ENCODE data around the gene EFEMP2.

EFEMP2 gene

DNA sequence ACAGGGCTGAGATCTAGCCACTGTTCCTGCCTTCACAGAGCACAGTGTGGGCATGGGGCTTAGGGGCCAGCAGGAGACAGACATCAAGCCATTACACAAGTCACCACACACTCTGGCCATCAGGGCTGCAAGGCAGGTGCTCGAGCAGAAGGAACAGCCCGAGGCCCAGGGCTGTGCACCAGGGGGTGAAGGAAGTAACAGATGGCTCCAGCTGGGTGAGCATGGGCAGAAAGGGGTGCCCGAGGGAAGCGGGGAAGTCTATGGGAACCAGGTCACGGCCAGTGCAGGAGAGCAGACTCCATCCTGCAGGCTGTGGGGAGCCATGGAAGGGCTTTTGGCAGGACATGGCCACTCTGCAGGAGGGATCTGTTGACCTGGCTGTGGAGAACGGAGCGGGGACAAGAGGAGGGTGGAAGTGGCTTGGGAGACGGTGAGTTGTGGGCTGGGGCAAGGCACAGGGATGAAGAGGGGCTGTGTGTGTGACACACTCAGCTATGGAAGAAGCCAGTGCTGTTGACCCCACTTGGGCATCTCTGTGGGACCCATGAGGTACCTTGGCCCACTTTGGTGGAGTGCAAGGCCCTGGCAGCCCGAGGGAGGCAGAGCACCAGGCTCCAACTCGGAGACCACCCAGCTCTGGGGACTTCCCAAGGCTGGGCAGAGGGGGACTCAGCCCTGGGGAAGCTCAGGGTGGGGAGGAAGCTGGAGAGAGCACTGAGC, 42.7 kb upstream of the EFEMP2 start:
- TF ChIP-seq JUND (IDR thresholded peaks at IDR 0.05; ENCODE audit: low read depth) = no peak
- in situ Hi-C loops (cut with HindIII; ENCODE audit: low pct_unique_long_range_greater_than_20kb, low sequenced_read_pairs) = no loop called here
- DNase-seq (ENCODE audit: low read depth in 1 of 2, low spot score in 1 of 2) = no peak

DNA sequence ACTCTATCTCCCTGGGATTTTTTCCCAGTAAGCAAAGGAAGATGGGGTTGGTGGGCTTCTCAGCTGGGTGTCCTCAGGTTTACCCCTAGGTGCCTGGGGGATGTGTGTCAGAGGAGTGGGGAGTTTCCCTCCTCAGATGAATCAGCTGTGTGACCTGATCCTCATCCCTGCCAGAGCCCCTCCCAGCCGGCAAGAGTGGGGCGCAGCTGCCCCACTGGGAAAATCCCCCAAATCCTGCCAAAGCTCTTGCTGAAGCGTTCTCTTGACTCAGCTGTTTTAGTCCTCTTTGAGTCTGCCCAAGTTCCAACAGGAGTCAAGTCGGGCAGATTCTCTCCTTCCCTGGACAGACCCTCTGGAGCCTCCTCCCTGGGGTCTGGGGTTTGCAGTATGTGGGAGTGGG, 40.2 kb upstream of the EFEMP2 start:
- in situ Hi-C loops (cut with HindIII; ENCODE audit: low pct_unique_long_range_greater_than_20kb, low sequenced_read_pairs) = no loop called here
- no peak for DNase-seq (ENCODE audit: low read depth in 1 of 2, low spot score in 1 of 2)
- TF ChIP-seq JUND (IDR thresholded peaks at IDR 0.05; ENCODE audit: low read depth) = no peak

DNA sequence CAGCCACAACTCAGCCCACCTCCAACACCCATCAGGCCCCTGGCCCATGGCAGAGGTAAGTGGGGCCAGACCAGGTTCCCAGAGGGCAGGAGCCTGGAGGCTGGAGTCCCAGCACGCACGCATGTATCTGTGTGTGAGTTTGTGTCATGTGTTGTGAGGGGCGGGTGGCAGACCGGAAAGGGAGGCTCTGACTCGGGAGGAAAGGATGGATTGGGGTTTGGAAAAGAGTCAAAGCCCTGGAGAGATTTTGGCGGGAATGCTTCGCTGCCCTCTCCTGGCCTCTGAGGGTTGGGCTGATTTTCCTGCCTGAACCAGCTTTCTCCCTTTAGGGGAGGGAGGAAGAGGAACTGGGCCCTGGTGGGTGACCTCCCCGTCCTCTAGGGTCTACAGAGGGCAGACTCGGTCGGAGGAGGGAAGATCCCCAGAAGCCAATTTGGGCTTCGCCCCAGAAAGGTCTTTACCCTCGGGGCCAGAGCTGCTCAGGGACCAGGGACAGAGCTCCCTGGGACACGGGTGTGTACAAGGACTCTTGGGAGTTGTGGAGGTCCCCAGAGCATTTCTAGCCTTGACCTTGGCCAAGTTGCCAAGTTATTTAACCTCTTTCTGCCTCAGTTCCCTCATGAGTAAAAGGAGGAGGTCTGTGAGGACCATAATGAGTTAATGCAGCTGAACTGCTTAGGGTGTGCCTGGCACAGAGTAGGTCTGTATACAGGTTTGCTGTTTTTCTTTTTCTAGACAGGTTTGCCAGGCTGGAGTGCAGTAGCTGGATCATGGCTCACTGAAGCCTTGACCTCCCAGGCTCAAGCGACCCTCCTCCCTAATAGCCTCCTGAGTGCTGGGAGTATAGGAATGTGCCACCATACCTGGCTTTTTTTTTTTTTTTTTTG, 39.3 kb upstream of the EFEMP2 start:
- in situ Hi-C loops (cut with HindIII; ENCODE audit: low pct_unique_long_range_greater_than_20kb, low sequenced_read_pairs) = no loop called here
- TF ChIP-seq JUND (IDR thresholded peaks at IDR 0.05; ENCODE audit: low read depth) = no peak
- peak in 1 of 2 experiments; percentile 78 for DNase-seq (ENCODE audit: low read depth in 1 of 2, low spot score in 1 of 2)

DNA sequence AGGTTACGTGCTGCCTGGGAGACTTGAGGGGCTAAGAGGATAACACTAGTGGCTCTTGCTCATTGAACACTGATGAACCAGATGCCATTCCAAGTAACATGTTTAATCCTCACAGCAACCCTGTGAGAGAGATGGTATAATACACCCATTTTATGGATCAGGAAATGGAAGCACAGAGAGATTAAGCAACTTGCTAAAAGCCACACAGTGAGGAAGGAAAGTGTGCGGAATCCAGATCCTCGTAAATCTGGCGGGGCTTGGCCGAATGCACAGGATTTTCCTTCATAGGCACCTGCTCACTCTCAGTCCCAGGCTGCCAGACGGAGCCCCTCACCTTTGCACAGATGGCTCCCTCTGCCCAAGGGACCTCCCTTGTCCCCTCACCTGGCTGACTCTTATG, 35.3 kb upstream of the EFEMP2 start:
- no peak for TF ChIP-seq JUND (IDR thresholded peaks at IDR 0.05; ENCODE audit: low read depth)
- no peak for DNase-seq (ENCODE audit: low read depth in 1 of 2, low spot score in 1 of 2)
- in situ Hi-C loops (cut with HindIII; ENCODE audit: low pct_unique_long_range_greater_than_20kb, low sequenced_read_pairs) = no loop called here

DNA sequence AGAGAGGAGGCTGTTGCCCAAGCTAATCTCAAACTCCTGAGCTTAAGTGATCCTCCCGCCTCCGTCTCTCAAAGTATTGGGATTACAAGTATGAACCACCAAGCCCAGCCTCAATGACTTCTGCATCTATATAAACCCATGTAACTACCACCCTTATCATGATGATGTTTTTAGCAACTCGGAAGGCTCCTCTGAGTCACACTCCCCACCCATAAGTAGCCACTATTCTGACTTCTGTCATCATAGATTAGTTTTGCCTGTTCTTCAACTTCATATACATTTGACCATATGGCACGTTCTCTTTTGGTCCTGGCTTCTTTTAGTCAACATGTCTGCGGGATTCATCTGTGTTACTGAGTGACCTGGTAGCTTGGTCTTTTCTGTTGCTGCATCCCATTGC, 34.0 kb upstream of the EFEMP2 start:
- no peak for DNase-seq (ENCODE audit: low read depth in 1 of 2, low spot score in 1 of 2)
- TF ChIP-seq JUND (IDR thresholded peaks at IDR 0.05; ENCODE audit: low read depth) = no peak
- in situ Hi-C loops (cut with HindIII; ENCODE audit: low pct_unique_long_range_greater_than_20kb, low sequenced_read_pairs) = no loop called here

DNA sequence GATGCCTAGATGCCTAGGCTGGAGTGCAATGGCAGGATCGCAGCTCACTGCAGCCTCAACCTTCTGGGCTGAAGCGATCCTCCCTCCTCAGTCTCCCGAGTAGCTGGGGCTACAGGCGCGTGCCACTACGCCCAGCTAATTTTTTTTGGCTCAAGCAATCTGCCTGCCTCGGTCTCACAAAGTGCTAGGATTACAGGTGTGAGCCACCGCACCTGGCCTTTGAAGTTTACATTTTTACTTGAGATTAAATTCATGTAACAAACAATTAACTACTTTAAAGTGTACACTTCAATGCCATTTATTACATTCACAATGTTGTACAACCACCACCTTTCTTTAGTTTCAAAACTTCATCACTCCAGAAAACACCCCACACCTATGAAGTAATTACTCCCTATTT, 31.1 kb upstream of the EFEMP2 start:
- no peak for TF ChIP-seq JUND (IDR thresholded peaks at IDR 0.05; ENCODE audit: low read depth)
- in situ Hi-C loops (cut with HindIII; ENCODE audit: low pct_unique_long_range_greater_than_20kb, low sequenced_read_pairs) = no loop called here
- no peak for DNase-seq (ENCODE audit: low read depth in 1 of 2, low spot score in 1 of 2)

DNA sequence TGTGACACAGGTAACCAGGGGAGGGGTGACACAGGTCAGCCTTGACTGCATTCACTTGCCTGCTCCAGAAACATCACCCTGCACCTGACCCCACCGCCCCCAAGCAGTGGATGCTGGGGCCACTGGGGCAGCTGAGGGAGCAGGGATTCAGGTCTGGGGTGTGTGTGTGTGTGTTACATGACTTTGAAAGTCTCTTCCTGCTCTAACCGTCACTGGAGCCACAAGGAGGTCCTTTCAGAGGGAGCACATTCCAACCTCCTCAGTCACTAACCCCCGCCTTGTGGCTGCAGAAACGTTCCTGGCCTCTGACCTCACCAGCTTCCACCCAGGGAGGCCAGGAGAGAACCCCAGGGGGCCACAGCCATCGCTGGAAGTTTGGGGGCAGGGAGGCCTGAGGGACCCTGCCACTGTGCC, 30.5 kb upstream of the EFEMP2 start:
- no peak for TF ChIP-seq JUND (IDR thresholded peaks at IDR 0.05; ENCODE audit: low read depth)
- no peak for DNase-seq (ENCODE audit: low read depth in 1 of 2, low spot score in 1 of 2)
- in situ Hi-C loops (cut with HindIII; ENCODE audit: low pct_unique_long_range_greater_than_20kb, low sequenced_read_pairs) = no loop called here

DNA sequence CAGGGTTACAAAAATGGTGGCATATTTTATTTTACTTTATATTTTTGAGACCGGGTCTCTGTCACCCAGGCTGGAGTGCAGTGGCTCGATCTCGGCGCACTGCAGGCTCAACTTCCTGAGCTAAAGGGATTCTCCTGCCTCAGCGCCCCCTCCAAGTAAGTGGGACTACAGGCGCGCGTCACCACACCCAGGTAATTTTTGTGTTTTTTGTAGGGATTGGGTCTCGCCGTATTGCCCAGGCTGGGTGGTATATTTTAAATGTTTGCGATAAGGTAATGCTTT, 28.2 kb upstream of the EFEMP2 start:
- TF ChIP-seq JUND (IDR thresholded peaks at IDR 0.05; ENCODE audit: low read depth) = no peak
- in situ Hi-C loops (cut with HindIII; ENCODE audit: low pct_unique_long_range_greater_than_20kb, low sequenced_read_pairs) = no loop called here
- DNase-seq (ENCODE audit: low read depth in 1 of 2, low spot score in 1 of 2) = no peak

DNA sequence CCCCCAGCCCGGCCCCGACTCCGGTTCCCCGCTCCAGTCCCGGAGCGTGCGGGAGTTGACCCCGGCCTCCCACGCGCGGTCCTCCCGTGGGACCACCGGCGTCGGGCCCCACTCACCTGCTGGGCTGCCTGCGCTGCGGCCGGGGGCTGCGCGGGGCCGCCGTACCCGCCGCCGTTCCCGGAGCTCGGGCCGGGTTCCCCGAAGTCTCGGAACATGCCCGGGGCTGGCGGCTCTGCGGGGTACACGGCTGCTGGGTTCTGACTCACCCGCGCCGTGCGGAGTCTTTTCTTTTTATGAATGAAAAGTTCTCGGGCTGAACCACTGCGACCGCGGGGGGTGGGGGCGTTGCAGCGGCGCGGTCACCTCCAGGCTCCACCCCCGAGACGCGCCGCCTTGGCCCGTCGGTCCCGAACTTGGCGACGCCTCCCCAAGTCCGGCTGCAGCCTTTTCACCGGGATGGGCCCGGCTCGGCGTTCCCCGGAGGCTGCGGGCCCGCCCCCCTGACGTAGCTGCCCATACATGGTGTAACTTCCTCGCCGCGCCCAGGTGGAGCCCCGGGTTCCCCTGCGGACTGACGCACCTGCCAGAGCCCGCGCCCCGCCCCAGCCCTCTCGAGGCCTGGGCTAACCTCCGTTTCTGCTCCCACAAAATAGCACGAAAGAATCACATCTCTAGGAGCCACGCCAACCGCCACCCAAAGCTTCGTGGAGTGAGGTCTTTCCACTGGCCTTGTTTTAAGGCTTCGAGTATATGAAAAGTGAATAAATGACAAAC, 27.7 kb upstream of the EFEMP2 start, which contains the start of gene FOSL1:
Gene FOSL1 (minus strand): TSS at position 264 of the 774 bp plus-strand sequence. CDS start 49 bp downstream, at position 215.
- no peak for TF ChIP-seq JUND (IDR thresholded peaks at IDR 0.05; ENCODE audit: low read depth)
- DNase-seq (ENCODE audit: low read depth in 1 of 2, low spot score in 1 of 2) = peak; percentile 97
- in situ Hi-C loops (cut with HindIII; ENCODE audit: low pct_unique_long_range_greater_than_20kb, low sequenced_read_pairs) = no loop called here

DNA sequence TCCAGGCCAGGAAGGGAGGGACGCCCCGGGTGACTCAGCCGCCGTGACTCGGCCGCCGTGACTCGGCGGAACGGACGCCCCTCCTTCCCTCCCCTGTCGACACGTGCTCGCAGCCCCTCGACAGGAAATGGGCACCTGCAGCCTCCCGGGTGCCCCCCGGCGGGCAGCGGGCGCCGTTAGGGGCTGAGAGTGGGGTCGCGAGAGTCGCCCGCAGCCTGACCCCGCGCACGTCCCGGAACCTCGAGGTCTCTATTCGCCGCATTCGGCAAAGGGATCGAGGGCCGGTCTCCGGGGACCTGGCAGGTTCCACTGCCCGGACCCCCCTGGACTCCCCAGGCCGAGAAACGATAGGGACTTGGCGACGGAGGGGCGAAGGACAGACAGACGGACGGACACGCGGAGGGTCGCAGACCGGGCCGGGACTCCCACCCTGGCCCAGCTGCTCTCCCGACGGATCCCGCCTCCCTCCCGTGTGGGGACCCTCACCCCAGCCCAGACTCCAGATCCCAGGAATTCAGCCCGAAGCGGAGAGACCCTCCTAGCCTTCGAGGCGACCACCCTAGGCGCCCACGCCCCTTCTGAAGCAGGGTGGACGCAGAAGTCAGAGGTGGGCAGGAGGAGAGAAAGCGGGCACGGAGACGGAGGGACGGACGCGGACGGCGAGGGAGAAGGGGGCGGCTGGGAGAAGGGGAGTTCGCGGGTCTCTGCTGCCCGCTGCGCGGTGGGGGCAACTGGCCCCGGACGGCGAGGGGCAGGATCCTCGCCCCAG, 26.9 kb upstream of the EFEMP2 start:
- no peak for TF ChIP-seq JUND (IDR thresholded peaks at IDR 0.05; ENCODE audit: low read depth)
- DNase-seq (ENCODE audit: low read depth in 1 of 2, low spot score in 1 of 2) = no peak
- in situ Hi-C loops (cut with HindIII; ENCODE audit: low pct_unique_long_range_greater_than_20kb, low sequenced_read_pairs) = no loop called here

DNA sequence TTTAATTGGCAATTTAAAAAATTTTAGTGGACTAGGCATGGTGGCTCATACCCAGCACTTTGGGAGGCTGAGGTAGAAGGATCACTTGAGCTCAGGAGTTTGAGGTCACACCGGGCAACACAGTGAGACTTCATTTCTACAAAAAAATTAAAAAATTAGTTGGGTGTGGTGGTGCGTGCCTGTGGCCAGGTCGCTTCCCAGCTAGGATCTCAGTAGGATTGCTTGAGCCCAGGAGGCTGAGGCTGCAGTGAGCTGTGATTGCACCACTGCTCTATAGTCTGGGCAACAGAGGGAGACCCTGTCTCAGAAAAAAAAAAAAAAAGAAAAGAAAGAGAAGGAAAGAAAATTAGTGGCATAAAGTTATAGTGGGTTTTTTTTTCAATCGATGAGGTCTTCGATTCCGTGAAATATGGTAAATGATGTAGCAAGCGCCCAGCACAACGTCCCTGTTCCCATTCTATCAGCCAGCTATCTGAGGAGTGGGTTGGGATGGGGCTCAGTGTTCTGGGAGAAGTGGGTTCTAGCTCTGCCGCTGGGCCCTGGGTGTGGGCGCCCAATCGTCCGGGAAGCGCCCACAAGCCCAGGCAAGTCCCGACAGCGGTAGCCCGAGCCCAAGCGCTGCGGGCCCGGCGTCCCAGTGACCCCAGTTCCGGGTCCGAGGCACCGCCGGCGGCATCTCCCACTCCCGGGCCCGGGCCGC, 26.2 kb upstream of the EFEMP2 start:
- in situ Hi-C loops (cut with HindIII; ENCODE audit: low pct_unique_long_range_greater_than_20kb, low sequenced_read_pairs) = no loop called here

More for the DNA sequence above, 26.2 kb upstream of the EFEMP2 start:
- TF ChIP-seq JUND (IDR thresholded peaks at IDR 0.05; ENCODE audit: low read depth) = no peak
- no peak for DNase-seq (ENCODE audit: low read depth in 1 of 2, low spot score in 1 of 2)
